ENCODE results near the gene TEX44. TPM values are rescaled to one million over a fixed set of nuclear protein-coding genes. Genes with fewer than 3 reads are reported as not detected.

TEX44 gene
- total and polyA plus RNA-seq, 2 donors (not counting 1 experiment from before 2014, with no cell fraction given): not detected

DNA sequence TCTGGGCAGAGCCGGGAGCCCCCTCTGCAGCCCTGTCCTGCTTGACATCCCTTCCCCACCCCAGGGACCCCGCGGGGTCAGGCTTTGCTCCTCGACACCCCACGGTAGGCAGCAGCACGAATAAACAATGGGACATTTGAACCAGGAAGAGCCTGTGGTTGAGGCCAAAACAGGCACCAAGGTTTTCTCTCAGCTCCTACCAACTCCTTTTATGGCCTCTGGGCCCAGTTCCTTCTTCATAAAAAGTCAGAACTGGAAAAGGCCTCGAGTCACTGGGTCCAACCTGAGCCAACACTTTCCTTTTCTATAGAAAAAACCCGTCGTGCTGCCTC is 20.6 kb downstream of the TEX44 start:
- peak overlapping the region; percentile 96 for H3K27ac Mint-ChIP-seq
- peaks cover 42% of the 10 kb centered on the region for H3K4me1 Mint-ChIP-seq
- H3K9ac ChIP-seq (ENCODE audit: low read length): peak overlapping the region; percentile 75
- ChIA-PET POLR2A (interaction anchor here (0.6 to 8.3 kb wide), 23 partner anchors 9 to 188 kb away, joined by 3 to 422 read pairs (median 6); partner anchors contain the start of genes COPS7B, NCL, PDE6D and PTMA), CTCF (interaction anchor here (0.9 to 15.6 kb wide), 17 partner anchors 8 to 288 kb away, joined by 3 to 561 read pairs (median 7); partner anchors contain the start of genes COPS7B, PDE6D and PTMA)
- peak overlapping the region; percentile 86 for H3K4me3 Mint-ChIP-seq
- H3K27me3 ChIP-seq (replicated peaks in 1 of 4; ENCODE audit: control extremely low read depth in 1 of 4, control insufficient read depth in 3 of 4, insufficient read depth in 4 of 4, low read length in 3 of 4): no peaks in the 10 kb centered on the region
- peak overlapping the region; percentile 90 to 96 for H3K27ac ChIP-seq (ENCODE audit: low read length in 2 of 2)
- H3K36me3 ChIP-seq (replicated peaks in 1 of 2; ENCODE audit: control extremely low read depth in 1 of 2, control insufficient read depth in 1 of 2, extremely low read depth in 1 of 2, insufficient read depth in 2 of 2, low read length in 1 of 2): no peaks in the 10 kb centered on the region
- H3K4me1 ChIP-seq (ENCODE audit: control insufficient read depth in 2 of 2, insufficient read depth in 2 of 2, low read length in 2 of 2): peaks cover 21 to 34% of the 10 kb centered on the region in 2 donors
- H3K9me3 Mint-ChIP-seq (ENCODE audit: insufficient read depth): no peaks in the 10 kb centered on the region
- peak overlapping the region; percentile 84 for H2AFZ ChIP-seq (ENCODE audit: insufficient read depth, low read depth, low read length, poor library complexity, severe bottlenecking)
- peak overlapping the region; percentile 98 for H3K4me2 ChIP-seq (replicated peaks; ENCODE audit: low read depth, low read length, poor library complexity, severe bottlenecking)
- H3K9me3 ChIP-seq (ENCODE audit: control extremely low read depth in 1 of 3, control insufficient read depth in 2 of 3, insufficient read depth in 1 of 3, low read length in 2 of 3): no peaks in the 10 kb centered on the region
- H3K27me3 Mint-ChIP-seq: no peaks in the 10 kb centered on the region
- peak; percentile 0 for ATAC-seq (ENCODE audit: low read depth)
- 0% methylated on average over 9 of the region's 9 CpGs for WGBS (ENCODE audit: insufficient coverage)
- H3K4me3 ChIP-seq (ENCODE audit: control extremely low read depth in 1 of 5, extremely low read depth in 1 of 5, insufficient read depth in 1 of 5, low read depth in 2 of 5, low read length in 4 of 5): peak overlapping the region in 4 of 5 experiments; percentile 50 to 68 (median 58)
- intact Hi-C loops (cut with micrococcal nuclease): loop anchor here (1.0 to 5.0 kb wide), 4 partner anchors 36 to 1391 kb away; no protein-coding TSS in a partner anchor
- no peaks in the 10 kb centered on the region for H3K79me2 ChIP-seq (ENCODE audit: control insufficient read depth, insufficient read depth, low read length)
- DNase-seq: no peak
- no peaks in the 10 kb centered on the region for H4K20me1 ChIP-seq (ENCODE audit: control insufficient read depth, insufficient read depth, low read length, poor library complexity, severe bottlenecking)
- TF ChIP-seq EZH2 (IDR thresholded peaks at IDR 0.05; ENCODE audit: borderline replicate concordance, insufficient read depth, low read depth, low read length, poor library complexity, severe bottlenecking): no peak
- TF ChIP-seq, protein P1, sequence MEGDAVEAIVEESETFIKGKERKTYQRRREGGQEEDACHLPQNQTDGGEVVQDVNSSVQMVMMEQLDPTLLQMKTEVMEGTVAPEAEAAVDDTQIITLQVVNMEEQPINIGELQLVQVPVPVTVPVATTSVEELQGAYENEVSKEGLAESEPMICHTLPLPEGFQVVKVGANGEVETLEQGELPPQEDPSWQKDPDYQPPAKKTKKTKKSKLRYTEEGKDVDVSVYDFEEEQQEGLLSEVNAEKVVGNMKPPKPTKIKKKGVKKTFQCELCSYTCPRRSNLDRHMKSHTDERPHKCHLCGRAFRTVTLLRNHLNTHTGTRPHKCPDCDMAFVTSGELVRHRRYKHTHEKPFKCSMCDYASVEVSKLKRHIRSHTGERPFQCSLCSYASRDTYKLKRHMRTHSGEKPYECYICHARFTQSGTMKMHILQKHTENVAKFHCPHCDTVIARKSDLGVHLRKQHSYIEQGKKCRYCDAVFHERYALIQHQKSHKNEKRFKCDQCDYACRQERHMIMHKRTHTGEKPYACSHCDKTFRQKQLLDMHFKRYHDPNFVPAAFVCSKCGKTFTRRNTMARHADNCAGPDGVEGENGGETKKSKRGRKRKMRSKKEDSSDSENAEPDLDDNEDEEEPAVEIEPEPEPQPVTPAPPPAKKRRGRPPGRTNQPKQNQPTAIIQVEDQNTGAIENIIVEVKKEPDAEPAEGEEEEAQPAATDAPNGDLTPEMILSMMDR (IDR thresholded peaks at IDR 0.05): no peak
